CD14-positive monocyte (primary cell): ENCODE results near the gene CPN2. TPM values are rescaled to one million over a fixed set of nuclear protein-coding genes. Genes with fewer than 3 reads are reported as not detected.
A peak's percentile ranks its signal among the peaks of the same experiment; 100 is the strongest.

ENCODE experiments used
- DNase-seq, 3 donors: peaks; one replicate each; pipeline ENCODE4 v3.0.0-alpha.2; 2011 to 2022
- H2AFZ ChIP-seq: 2 replicates; pipeline ENCODE4 v1.6.0; 2012; ENCODE audit warnings: mild to moderate bottlenecking, low read depth, low read length, inconsistent platforms; ENCODE audit not compliant: insufficient read depth, poor library complexity, severe bottlenecking
- H3K27ac ChIP-seq, 2 donors: 1 replicate in 1 of 2; 2 replicates in 1 of 2; pipeline ENCODE4 v1.5.1; 2012 to 2013; ENCODE audit warnings: low read length in 2 of 2, control low read depth in 1 of 2, inconsistent platforms in 1 of 2, low read depth in 1 of 2, mild to moderate bottlenecking in 1 of 2
- H3K27me3 ChIP-seq, 2 donors: one replicate each; pipeline versions ENCODE4 v1.6.0 to v1.6.1; 2011 to 2013; ENCODE audit warnings: low read length in 2 of 2; ENCODE audit not compliant: control insufficient read depth in 2 of 2, insufficient read depth in 2 of 2
- H3K36me3 ChIP-seq, 2 donors: replicated peaks in 1 of 2; 1 replicate in 1 of 2; 2 replicates in 1 of 2; pipeline versions ENCODE4 v1.5.1 to v1.6.1; 2012 to 2013; ENCODE audit warnings: low read length in 2 of 2, control low read depth in 1 of 2, inconsistent platforms in 1 of 2, mild to moderate bottlenecking in 1 of 2; ENCODE audit not compliant: insufficient read depth in 2 of 2, control insufficient read depth in 1 of 2
- H3K4me1 ChIP-seq, 2 donors: 1 replicate in 1 of 2; 2 replicates in 1 of 2; pipeline versions ENCODE4 v1.5.1 to v1.6.1; 2012 to 2013; ENCODE audit warnings: low read length in 2 of 2, control low read depth in 1 of 2, inconsistent platforms in 1 of 2, mild to moderate bottlenecking in 1 of 2, moderate library complexity in 1 of 2; ENCODE audit not compliant: insufficient read depth in 2 of 2, control insufficient read depth in 1 of 2
- H3K4me2 ChIP-seq: replicated peaks from 2 replicates; pipeline ENCODE3; 2012; ENCODE audit warnings: low read length, moderate library complexity, mild to moderate bottlenecking; ENCODE audit not compliant: poor library complexity, severe bottlenecking; ENCODE audit errors: extremely low read depth
- H3K4me3 ChIP-seq, 3 experiments: fragments of 200-600 bp in 1 of 3; sonication (generic) in 1 of 3; replicated peaks in 1 of 3; 1 replicate in 2 of 3; 2 replicates in 1 of 3; pipeline ENCODE4 v1.5.1; 2011 to 2013; ENCODE audit warnings: low read length in 3 of 3, mild to moderate bottlenecking in 3 of 3, control low read depth in 2 of 3, low read depth in 2 of 3, inconsistent platforms in 1 of 3, moderate library complexity in 1 of 3
- H3K79me2 ChIP-seq: 2 replicates; pipeline ENCODE4 v1.6.0; 2012; ENCODE audit warnings: mild to moderate bottlenecking, control low read depth, inconsistent platforms, low read length, moderate library complexity; ENCODE audit not compliant: insufficient read depth
- H3K9ac ChIP-seq: 2 replicates; pipeline ENCODE4 v1.6.0; 2017; ENCODE audit warnings: low read length, mild to moderate bottlenecking; ENCODE audit not compliant: insufficient read depth, poor library complexity, severe bottlenecking
- H3K9me3 ChIP-seq, 2 donors: replicated peaks in 1 of 2; 1 replicate in 1 of 2; 2 replicates in 1 of 2; pipeline versions ENCODE4 v1.5.1 to v1.6.1; 2012 to 2013; ENCODE audit warnings: low read length in 2 of 2, control low read depth in 1 of 2; ENCODE audit not compliant: control insufficient read depth in 1 of 2, insufficient read depth in 1 of 2
- H4K20me1 ChIP-seq: 2 replicates; pipeline ENCODE4 v1.6.0; 2012; ENCODE audit warnings: mild to moderate bottlenecking, low read length, control low read depth, moderate library complexity; ENCODE audit not compliant: insufficient read depth
- H3K27ac Mint-ChIP-seq, 7 donors: one replicate each; pipeline ENCODE4 v1.8.0; 2020; ENCODE audit warnings: mild to moderate bottlenecking in 7 of 7, mixed read lengths in 7 of 7, moderate library complexity in 6 of 7, inconsistent platforms in 2 of 7
- H3K27me3 Mint-ChIP-seq, 3 donors: one replicate each; pipeline ENCODE4 v1.8.0; 2021 to 2022; ENCODE audit warnings: low read depth in 3 of 3, mild to moderate bottlenecking in 3 of 3, mixed read lengths in 3 of 3, moderate library complexity in 3 of 3, inconsistent platforms in 1 of 3
- H3K36me3 Mint-ChIP-seq, 2 donors: one replicate each; pipeline ENCODE4 v1.8.0; 2020; ENCODE audit warnings: mixed read lengths in 2 of 2, inconsistent platforms in 1 of 2, mild to moderate bottlenecking in 1 of 2
- H3K4me1 Mint-ChIP-seq: one replicate; pipeline ENCODE4 v1.8.0; 2020; ENCODE audit warnings: mild to moderate bottlenecking, mixed read lengths
- H3K4me3 Mint-ChIP-seq, 2 donors: one replicate each; pipeline ENCODE4 v1.8.0; 2020; ENCODE audit warnings: mild to moderate bottlenecking in 2 of 2, mixed read lengths in 2 of 2, moderate library complexity in 1 of 2
- H3K9me3 Mint-ChIP-seq, 7 donors: one replicate each; pipeline ENCODE4 v1.8.0; 2020 to 2022; ENCODE audit warnings: mixed read lengths in 7 of 7, mild to moderate bottlenecking in 6 of 7, moderate library complexity in 6 of 7, inconsistent platforms in 2 of 7
- WGBS: methylation state at CpG from one replicate; pipeline ENCODE4 v1.1.5; 2013; ENCODE audit warnings: missing lambda C conversion rate; ENCODE audit not compliant: insufficient coverage; 5-methylcytosine and 5-hydroxymethylcytosine counted together
- intact Hi-C, 2 donors: fragments of 100-400 bp; cut with micrococcal nuclease; formaldehyde crosslinking; loops; one replicate each; pipeline versions ENCODE4 v1.15.0 to v1.15.1; 2023
- polyA minus RNA-seq: library from RNA; depleted of rRNA, polyadenylated mRNA; stranded (reverse); fragments of >200 nt; gene quantifications from 2 replicates; pipeline ENCODE4 v1.2.3, GENCODE V29; 2012
- polyA plus RNA-seq, 3 donors: library from polyadenylated mRNA; depleted of rRNA in 1 of 3; unstranded in 2 of 3; stranded (reverse) in 1 of 3; fragments of 300-500 nt in 2 of 3; fragments of >200 nt in 1 of 3; fragmentation: Illumina TruSeq in 2 of 3; gene quantifications; 1 replicate in 2 of 3; 2 replicates in 1 of 3; pipeline ENCODE4 v1.2.3, GENCODE V29; 2012 to 2021
- total RNA-seq, 12 experiments: library from RNA in 1 of 12; stranded (reverse) in 1 of 12; fragments of 120-200 nt in 1 of 12; gene quantifications; one replicate each; pipeline ENCODE4 v1.2.4 and lab custom pipeline; 2013 to 2026; ENCODE audit warnings: mixed read lengths in 6 of 12, inconsistent platforms in 1 of 12
- TF ChIP-seq, protein P1 (sequence below): fragments of 200-600 bp; IDR thresholded peaks from one replicate; pipeline ENCODE4 v1.8.0; 2022; ENCODE audit warnings: antibody characterized with exemption, mild to moderate bottlenecking

The CPN2 gene
- total RNA-seq (2013) = 0.04 TPM
- not detected for polyA plus RNA-seq
- not detected in 2 replicates for polyA minus RNA-seq
- 0 to 0.69 (median 0) reads per million in 11 experiments for total RNA-seq (lab: John Stamatoyannopoulos, UW)

DNA sequence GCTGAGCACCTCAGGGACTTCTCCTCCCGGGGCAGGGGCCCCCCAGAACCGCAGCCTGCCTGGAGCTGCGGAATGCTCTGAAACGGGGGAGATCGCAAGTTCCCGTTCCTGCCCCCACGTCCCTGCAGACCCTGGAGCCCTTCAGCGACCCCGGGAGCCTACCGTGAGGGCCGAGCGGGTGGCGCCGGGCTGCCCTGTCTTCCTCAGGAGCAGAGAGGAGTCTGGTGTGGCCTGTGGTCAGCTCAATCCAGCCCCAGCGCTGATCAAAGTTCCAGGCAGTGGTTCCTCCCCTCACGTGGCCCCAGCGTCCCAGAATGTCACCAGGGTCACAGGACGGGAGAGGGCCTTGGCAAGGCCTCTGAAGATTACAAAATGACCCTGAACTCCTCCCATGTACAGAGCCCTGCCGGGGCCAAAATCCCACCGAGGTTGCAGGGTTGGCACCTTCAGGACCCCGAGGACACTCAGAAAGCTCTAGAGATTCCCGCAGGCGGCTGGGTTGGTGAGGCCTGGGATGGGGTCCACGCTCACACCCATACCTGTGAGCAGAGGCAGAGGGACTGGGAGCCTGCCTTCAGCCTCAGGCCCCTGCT lies at the start of gene CPN2:
Gene CPN2, minus strand, starts transcription at position 249 of the 593 bp plus-strand sequence. CDS start 8,626 bp downstream, outside the sequence.
- Histone ChIP-seq H3K27ac (no peak within 1 kb of the TSS), H3K4me2 (no peak within 1 kb of the TSS), H3K79me2 (no peaks in the 10 kb centered on the region), H3K9ac (no peak within 1 kb of the TSS), H3K27me3 (no peaks in the 10 kb centered on the region), H3K9me3 (no peaks in the 10 kb centered on the region), H3K4me3 (no peak within 1 kb of the TSS), H4K20me1 (no peaks in the 10 kb centered on the region), H3K36me3 (no peaks in the 10 kb centered on the region), H3K4me1 (no peaks in the 10 kb centered on the region), H2AFZ (no peak within 1 kb of the TSS)
- Mint-ChIP-seq H3K27me3 (peaks cover 0 to 3% (median 2%) of the 10 kb centered on the region in 3 donors), H3K4me3 (no peak within 1 kb of the TSS), H3K27ac (peak within 1 kb of the TSS in 1 of 7 donors; percentile 49), H3K4me1 (no peaks in the 10 kb centered on the region), H3K36me3 (no peaks in the 10 kb centered on the region), H3K9me3 (no peaks in the 10 kb centered on the region)
- TF ChIP-seq, protein P1, sequence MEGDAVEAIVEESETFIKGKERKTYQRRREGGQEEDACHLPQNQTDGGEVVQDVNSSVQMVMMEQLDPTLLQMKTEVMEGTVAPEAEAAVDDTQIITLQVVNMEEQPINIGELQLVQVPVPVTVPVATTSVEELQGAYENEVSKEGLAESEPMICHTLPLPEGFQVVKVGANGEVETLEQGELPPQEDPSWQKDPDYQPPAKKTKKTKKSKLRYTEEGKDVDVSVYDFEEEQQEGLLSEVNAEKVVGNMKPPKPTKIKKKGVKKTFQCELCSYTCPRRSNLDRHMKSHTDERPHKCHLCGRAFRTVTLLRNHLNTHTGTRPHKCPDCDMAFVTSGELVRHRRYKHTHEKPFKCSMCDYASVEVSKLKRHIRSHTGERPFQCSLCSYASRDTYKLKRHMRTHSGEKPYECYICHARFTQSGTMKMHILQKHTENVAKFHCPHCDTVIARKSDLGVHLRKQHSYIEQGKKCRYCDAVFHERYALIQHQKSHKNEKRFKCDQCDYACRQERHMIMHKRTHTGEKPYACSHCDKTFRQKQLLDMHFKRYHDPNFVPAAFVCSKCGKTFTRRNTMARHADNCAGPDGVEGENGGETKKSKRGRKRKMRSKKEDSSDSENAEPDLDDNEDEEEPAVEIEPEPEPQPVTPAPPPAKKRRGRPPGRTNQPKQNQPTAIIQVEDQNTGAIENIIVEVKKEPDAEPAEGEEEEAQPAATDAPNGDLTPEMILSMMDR = no peak
- WGBS = 97% methylated on average over 17 of the region's 24 CpGs
- intact Hi-C loops = no loop called here
- no peak for DNase-seq

DNA sequence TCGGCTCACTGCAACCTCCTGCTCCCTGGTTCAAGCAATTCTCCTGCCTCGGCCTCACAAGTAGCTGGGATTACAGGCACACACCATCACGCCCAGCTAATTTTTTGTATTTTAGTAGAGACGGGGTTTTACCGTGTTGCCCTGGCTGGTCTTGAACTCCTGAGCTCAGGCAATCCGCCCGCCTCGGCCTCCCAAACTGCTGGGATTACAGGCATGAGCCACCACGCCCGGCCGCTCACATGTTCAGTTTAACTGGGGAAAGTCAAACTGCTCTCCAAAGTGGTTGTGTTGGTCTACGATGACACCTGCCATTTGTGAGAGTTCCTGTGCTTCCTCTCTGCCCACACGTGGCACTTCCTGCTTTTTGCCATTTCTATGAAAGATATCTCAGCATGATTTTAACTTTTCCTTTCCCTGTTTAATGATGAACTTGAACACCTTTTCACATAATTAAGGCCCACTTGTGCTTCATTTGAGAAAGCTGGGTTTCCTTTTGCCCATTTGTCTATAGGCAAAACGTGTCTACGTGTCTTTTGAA lies 48.8 kb upstream of the CPN2 start:
- Histone ChIP-seq H4K20me1 (no peaks in the 10 kb centered on the region), H3K79me2 (no peaks in the 10 kb centered on the region), H3K4me2 (no peak overlapping the region), H3K36me3 (peaks cover 3 to 12% of the 10 kb centered on the region in 2 donors), H3K27me3 (peaks cover 28 to 51% of the 10 kb centered on the region in 2 donors), H3K4me1 (peaks cover 21 to 25% of the 10 kb centered on the region in 2 donors), H3K9me3 (peaks cover 0 to 15% of the 10 kb centered on the region in 2 donors), H2AFZ (no peak overlapping the region), H3K27ac (no peak overlapping the region), H3K4me3 (no peak overlapping the region), H3K9ac (no peak overlapping the region)
- Mint-ChIP-seq H3K4me1 (peaks cover 27% of the 10 kb centered on the region), H3K27ac (no peak overlapping the region), H3K9me3 (peaks cover 0 to 8% (median 4%) of the 10 kb centered on the region in 7 donors), H3K4me3 (peak overlapping the region in 1 of 2 donors; percentile 87), H3K36me3 (peaks cover 9 to 11% of the 10 kb centered on the region in 2 donors), H3K27me3 (peaks cover 48 to 53% (median 49%) of the 10 kb centered on the region in 3 donors)
- TF ChIP-seq, protein P1 = no peak
- intact Hi-C loops = loop anchor here (5.0 kb wide), 1 partner anchor 68 kb away; no protein-coding TSS in a partner anchor
- WGBS = 97% methylated on average over 10 of the region's 15 CpGs
- no peak for DNase-seq
